Measurements from ENCODE around the gene ERBB2. TPM values are rescaled to one million over a fixed set of nuclear protein-coding genes. Genes with fewer than 3 reads are reported as not detected.
A peak's percentile ranks its signal among the peaks of the same experiment; 100 is the strongest.

ERBB2 gene
- total and polyA plus RNA-seq, 2 donors from 2014 or later, result 76.5 to 186 TPM

DNA sequence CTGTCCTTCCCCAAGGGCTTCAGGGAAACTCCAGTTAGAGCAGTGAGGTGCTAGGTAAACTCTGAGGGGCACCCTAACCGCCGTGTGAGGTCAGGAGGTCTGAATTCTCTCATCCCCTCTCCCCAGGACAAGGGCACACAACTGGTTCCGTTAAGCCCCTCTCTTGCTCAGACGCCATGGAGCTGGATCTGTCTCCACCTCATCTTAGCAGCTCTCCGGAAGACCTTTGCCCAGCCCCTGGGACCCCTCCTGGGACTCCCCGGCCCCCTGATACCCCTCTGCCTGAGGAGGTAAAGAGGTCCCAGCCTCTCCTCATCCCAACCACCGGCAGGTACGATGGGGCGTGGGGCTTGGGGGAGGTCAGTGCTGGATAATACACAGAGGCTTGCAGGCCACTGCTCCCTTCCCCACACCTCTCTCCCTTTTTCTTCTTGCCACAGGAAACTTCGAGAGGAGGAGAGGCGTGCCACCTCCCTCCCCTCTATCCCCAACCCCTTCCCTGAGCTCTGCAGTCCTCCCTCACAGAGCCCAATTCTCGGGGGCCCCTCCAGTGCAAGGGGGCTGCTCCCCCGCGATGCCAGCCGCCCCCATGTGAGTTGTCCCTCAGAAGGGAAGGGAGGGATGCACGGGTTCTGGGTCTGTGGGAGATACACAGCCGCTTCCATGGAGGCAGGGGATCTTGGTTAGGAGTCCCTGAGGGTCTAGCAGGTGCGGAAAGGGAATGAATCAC, 42.4 kb downstream of the ERBB2 start:
- intact Hi-C loops (cut with DNase I), result no loop called here
- Histone ChIP-seq H3K27me3 (ENCODE audit: control insufficient read depth, insufficient read depth, low read length) (no peaks in the 10 kb centered on the region), H3K36me3 (ENCODE audit: control insufficient read depth in 2 of 3, insufficient read depth in 3 of 3, low read length in 3 of 3) (peaks cover 0 to 41% (median 11%) of the 10 kb centered on the region in 3 donors), H3K27ac (ENCODE audit: low read depth in 2 of 2, low read length in 2 of 2) (no peak overlapping the region), H3K4me1 (ENCODE audit: control insufficient read depth in 2 of 3, insufficient read depth in 2 of 3, low read depth in 1 of 3, low read length in 3 of 3) (peaks cover 0 to 8% (median 0%) of the 10 kb centered on the region in 3 donors), H3K9ac (ENCODE audit: low read length in 3 of 3) (no peak overlapping the region), H3K9me3 (ENCODE audit: control insufficient read depth in 2 of 3, insufficient read depth in 1 of 3, low read length in 3 of 3) (no peaks in the 10 kb centered on the region), H3K4me3 (ENCODE audit: low read length in 3 of 3) (no peak overlapping the region)
- FAIRE-seq (no peak), DNase-seq (peak in 1 of 5 donors; percentile 52)
- TF ChIP-seq, protein P1, sequence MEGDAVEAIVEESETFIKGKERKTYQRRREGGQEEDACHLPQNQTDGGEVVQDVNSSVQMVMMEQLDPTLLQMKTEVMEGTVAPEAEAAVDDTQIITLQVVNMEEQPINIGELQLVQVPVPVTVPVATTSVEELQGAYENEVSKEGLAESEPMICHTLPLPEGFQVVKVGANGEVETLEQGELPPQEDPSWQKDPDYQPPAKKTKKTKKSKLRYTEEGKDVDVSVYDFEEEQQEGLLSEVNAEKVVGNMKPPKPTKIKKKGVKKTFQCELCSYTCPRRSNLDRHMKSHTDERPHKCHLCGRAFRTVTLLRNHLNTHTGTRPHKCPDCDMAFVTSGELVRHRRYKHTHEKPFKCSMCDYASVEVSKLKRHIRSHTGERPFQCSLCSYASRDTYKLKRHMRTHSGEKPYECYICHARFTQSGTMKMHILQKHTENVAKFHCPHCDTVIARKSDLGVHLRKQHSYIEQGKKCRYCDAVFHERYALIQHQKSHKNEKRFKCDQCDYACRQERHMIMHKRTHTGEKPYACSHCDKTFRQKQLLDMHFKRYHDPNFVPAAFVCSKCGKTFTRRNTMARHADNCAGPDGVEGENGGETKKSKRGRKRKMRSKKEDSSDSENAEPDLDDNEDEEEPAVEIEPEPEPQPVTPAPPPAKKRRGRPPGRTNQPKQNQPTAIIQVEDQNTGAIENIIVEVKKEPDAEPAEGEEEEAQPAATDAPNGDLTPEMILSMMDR (IDR thresholded peaks at IDR 0.05; ENCODE audit: borderline replicate concordance, extremely low read depth, insufficient read depth), result no peak

DNA sequence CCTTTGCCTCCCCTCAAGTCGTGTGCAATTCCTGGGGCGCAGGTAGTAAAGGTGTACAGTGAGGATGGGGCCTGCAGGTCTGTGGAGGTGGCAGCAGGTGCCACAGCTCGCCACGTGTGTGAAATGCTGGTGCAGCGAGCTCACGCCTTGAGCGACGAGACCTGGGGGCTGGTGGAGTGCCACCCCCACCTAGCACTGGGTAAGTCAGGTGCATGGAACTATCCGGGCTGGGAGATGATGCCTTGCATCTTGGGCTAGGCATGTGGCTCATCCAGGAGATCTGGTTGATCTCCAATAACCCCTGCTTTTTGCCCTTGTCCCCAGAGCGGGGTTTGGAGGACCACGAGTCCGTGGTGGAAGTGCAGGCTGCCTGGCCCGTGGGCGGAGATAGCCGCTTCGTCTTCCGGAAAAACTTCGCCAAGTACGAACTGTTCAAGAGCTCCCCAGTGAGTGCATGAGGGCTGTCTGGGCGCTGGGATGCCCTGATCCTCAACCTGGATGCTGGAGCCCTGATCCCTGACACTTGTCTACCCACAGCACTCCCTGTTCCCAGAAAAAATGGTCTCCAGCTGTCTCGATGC, 43.1 kb downstream of the ERBB2 start:
- Histone ChIP-seq H3K27me3 (ENCODE audit: control insufficient read depth, insufficient read depth, low read length) (no peaks in the 10 kb centered on the region), H3K36me3 (ENCODE audit: control insufficient read depth in 2 of 3, insufficient read depth in 3 of 3, low read length in 3 of 3) (peaks cover 0 to 41% (median 11%) of the 10 kb centered on the region in 3 donors), H3K9ac (ENCODE audit: low read length in 3 of 3) (no peak overlapping the region), H3K27ac (ENCODE audit: low read depth in 2 of 2, low read length in 2 of 2) (no peak overlapping the region), H3K4me3 (ENCODE audit: low read length in 3 of 3) (no peak overlapping the region), H3K9me3 (ENCODE audit: control insufficient read depth in 2 of 3, insufficient read depth in 1 of 3, low read length in 3 of 3) (no peaks in the 10 kb centered on the region), H3K4me1 (ENCODE audit: control insufficient read depth in 2 of 3, insufficient read depth in 2 of 3, low read depth in 1 of 3, low read length in 3 of 3) (peaks cover 0 to 8% (median 0%) of the 10 kb centered on the region in 3 donors)
- DNase-seq (peak in 1 of 5 donors; percentile 60), FAIRE-seq (no peak)
- intact Hi-C loops (cut with DNase I), result no loop called here
- TF ChIP-seq, protein P1 (IDR thresholded peaks at IDR 0.05; ENCODE audit: borderline replicate concordance, extremely low read depth, insufficient read depth), result no peak

DNA sequence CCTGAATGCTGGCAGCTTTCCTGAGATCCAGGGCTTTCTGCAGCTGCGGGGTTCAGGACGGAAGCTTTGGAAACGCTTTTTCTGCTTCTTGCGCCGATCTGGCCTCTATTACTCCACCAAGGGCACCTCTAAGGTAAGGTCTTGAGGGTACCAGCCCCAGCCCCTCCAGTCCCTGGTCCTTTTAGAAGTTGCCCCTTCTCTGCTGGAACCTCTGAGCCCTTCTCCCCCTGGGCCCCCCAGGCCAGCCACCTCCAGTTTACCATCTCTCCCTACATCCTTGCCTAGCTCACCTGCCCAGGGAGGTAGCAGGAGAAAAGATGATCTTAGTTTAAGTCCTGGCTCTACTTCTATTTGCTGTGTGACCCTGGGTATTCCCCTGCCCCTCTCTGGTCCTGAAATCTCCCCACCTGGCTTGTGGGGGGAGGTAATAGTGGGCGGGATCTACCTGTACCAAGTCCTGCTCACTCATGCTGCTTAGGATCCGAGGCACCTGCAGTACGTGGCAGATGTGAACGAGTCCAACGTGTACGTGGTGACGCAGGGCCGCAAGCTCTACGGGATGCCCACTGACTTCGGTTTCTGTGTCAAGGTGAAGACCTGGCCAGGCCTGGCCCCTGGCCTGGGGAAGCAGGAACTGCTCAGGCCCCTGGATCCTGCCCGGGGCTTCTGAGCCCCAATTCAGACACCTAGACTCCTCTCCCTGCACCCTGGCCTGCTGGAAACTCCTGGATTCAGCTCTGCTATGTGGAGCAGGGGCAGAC, 44.4 kb downstream of the ERBB2 start:
- Histone ChIP-seq H3K9ac (ENCODE audit: low read length in 3 of 3) (no peak overlapping the region), H3K4me1 (ENCODE audit: control insufficient read depth in 2 of 3, insufficient read depth in 2 of 3, low read depth in 1 of 3, low read length in 3 of 3) (peaks cover 0 to 8% (median 0%) of the 10 kb centered on the region in 3 donors), H3K27ac (ENCODE audit: low read depth in 2 of 2, low read length in 2 of 2) (no peak overlapping the region), H3K27me3 (ENCODE audit: control insufficient read depth, insufficient read depth, low read length) (no peaks in the 10 kb centered on the region), H3K4me3 (ENCODE audit: low read length in 3 of 3) (no peak overlapping the region), H3K36me3 (ENCODE audit: control insufficient read depth in 2 of 3, insufficient read depth in 3 of 3, low read length in 3 of 3) (peaks cover 0 to 41% (median 11%) of the 10 kb centered on the region in 3 donors), H3K9me3 (ENCODE audit: control insufficient read depth in 2 of 3, insufficient read depth in 1 of 3, low read length in 3 of 3) (no peaks in the 10 kb centered on the region)
- peak in 1 of 5 donors; percentile 56 for DNase-seq
- FAIRE-seq, result no peak
- TF ChIP-seq, protein P1 (IDR thresholded peaks at IDR 0.05; ENCODE audit: borderline replicate concordance, extremely low read depth, insufficient read depth), result no peak
- intact Hi-C loops (cut with DNase I), result no loop called here

Measured in kidney (tissue), 14 donors.